ENCODE measurements around the gene STMN1. TPM values are rescaled to one million over a fixed set of nuclear protein-coding genes. Genes with fewer than 3 reads are reported as not detected.

Gene STMN1
- total and polyA plus RNA-seq, 9 of the 15 experiments (the other 6 are each of a cell fraction or from before 2014, with no cell fraction given) = 269 to 2,153 (median 595) TPM

GRCh38 chr1:25858906-25859789 is 47.1 kb downstream of the STMN1 start, which contains the start of gene AUNIP (continued):
- TF ChIP-seq UBTF (IDR thresholded peaks at IDR 0.05; ENCODE audit: borderline replicate concordance in 1 of 2, low read depth in 2 of 2, low read length in 2 of 2) = peak; percentile 88 to 89; a peak in 3 of 4 replicates
- TF ChIP-seq HINFP (tag; conservative IDR thresholded peaks at IDR 0.05; ENCODE audit: low read depth) = no peak
- peak; percentile 94 for TF ChIP-seq TBP (optimal IDR thresholded peaks at IDR 0.05; ENCODE audit: low read depth, low read length)
- no peak for TF ChIP-seq E4F1 (CRISPR knock-in tag; IDR thresholded peaks at IDR 0.05; ENCODE audit: borderline replicate concordance)
- TF ChIP-seq EGR1 (conservative IDR thresholded peaks at IDR 0.05) = peak; percentile 97
- TF ChIP-seq DNMT1 (IDR thresholded peaks at IDR 0.05) = no peak
- no peak for TF ChIP-seq EWSR1 (IDR thresholded peaks at IDR 0.05; ENCODE audit: borderline replicate concordance, low read depth, partially characterized antibody)
- no peak for TF ChIP-seq ZNF586 (CRISPR knock-in tag; conservative IDR thresholded peaks at IDR 0.05)
- TF ChIP-seq SFPQ (IDR thresholded peaks at IDR 0.05; ENCODE audit: low read depth, low read length) = no peak
- no peak for TF ChIP-seq HNRNPUL1 (IDR thresholded peaks at IDR 0.05; ENCODE audit: low read length)
- TF ChIP-seq ZNF778 (CRISPR knock-in tag; IDR thresholded peaks at IDR 0.05) = no peak
- TF ChIP-seq SMAD1 (IDR thresholded peaks at IDR 0.05; ENCODE audit: low read depth, low read length, partially characterized antibody) = peak; percentile 74
- TF ChIP-seq FUS (optimal IDR thresholded peaks at IDR 0.05; ENCODE audit: low read depth, low read length) = no peak
- peak; percentile 71 for TF ChIP-seq ARID2 (IDR thresholded peaks at IDR 0.05)
- peak; percentile 8 to 99; a peak in 3 of 4 replicates for TF ChIP-seq HDAC1 (IDR thresholded peaks at IDR 0.05)
- no peak for TF ChIP-seq ARID3A (IDR thresholded peaks at IDR 0.05; ENCODE audit: borderline replicate concordance, low read depth, low read length)
